Measurements from ENCODE around the gene TRMT13. TPM values are rescaled to one million over a fixed set of nuclear protein-coding genes. Genes with fewer than 3 reads are reported as not detected.

TRMT13 gene
- total RNA-seq, 1 experiment from 2014 or later, result 25.5 TPM

DNA sequence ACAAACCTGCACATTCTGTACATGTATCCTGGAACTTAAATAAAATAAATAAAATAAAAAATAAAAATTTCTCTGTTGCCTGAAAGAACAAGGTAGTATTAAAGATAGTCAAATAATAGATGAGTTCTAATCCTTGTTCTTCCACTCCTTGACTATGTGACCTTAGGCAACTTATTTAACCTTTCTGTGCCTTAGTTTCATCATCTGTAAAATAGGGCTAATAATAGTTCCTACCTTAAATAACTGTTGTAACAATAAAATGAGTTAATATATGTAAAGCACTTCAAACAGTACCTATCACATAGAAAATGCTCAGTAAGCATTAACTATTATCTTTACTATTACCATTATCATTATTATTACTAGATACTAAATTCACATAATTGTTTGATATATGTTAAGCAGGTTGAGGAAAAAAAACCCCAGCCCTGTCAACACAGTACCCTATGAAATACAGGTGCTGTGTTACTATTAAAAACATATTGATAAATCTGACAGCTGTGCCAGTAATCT, 23.4 kb upstream of the TRMT13 start:
- no peaks in the 10 kb centered on the region for H3K4me1 Mint-ChIP-seq (ENCODE audit: insufficient read depth, unreplicated experiment)
- ChIA-PET POLR2A (no interaction called here), CTCF (no interaction called here)
- H3K9me3 Mint-ChIP-seq (ENCODE audit: unreplicated experiment), result no peaks in the 10 kb centered on the region
- no peak overlapping the region for H3K27ac Mint-ChIP-seq (ENCODE audit: low read depth, unreplicated experiment)
- peaks cover 8% of the 10 kb centered on the region for H3K36me3 Mint-ChIP-seq (ENCODE audit: insufficient read depth, unreplicated experiment)
- intact Hi-C loops (cut with micrococcal nuclease), result no loop called here
- DNase-seq (ENCODE audit: unreplicated experiment), result no peak
- TF ChIP-seq, protein P1, sequence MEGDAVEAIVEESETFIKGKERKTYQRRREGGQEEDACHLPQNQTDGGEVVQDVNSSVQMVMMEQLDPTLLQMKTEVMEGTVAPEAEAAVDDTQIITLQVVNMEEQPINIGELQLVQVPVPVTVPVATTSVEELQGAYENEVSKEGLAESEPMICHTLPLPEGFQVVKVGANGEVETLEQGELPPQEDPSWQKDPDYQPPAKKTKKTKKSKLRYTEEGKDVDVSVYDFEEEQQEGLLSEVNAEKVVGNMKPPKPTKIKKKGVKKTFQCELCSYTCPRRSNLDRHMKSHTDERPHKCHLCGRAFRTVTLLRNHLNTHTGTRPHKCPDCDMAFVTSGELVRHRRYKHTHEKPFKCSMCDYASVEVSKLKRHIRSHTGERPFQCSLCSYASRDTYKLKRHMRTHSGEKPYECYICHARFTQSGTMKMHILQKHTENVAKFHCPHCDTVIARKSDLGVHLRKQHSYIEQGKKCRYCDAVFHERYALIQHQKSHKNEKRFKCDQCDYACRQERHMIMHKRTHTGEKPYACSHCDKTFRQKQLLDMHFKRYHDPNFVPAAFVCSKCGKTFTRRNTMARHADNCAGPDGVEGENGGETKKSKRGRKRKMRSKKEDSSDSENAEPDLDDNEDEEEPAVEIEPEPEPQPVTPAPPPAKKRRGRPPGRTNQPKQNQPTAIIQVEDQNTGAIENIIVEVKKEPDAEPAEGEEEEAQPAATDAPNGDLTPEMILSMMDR (IDR thresholded peaks at IDR 0.05; ENCODE audit: unreplicated experiment), result no peak
- H3K4me3 Mint-ChIP-seq (ENCODE audit: unreplicated experiment), result no peak overlapping the region
- no peaks in the 10 kb centered on the region for H3K27me3 Mint-ChIP-seq (ENCODE audit: insufficient read depth, unreplicated experiment)
- BruUV-seq (replicated peaks), result no TSS peak

- Mint-ChIP-seq H3K4me3 (ENCODE audit: unreplicated experiment) (no peak overlapping the region), H3K36me3 (ENCODE audit: insufficient read depth, unreplicated experiment) (peaks cover 7% of the 10 kb centered on the region), H3K4me1 (ENCODE audit: insufficient read depth, unreplicated experiment) (no peaks in the 10 kb centered on the region), H3K9me3 (ENCODE audit: unreplicated experiment) (no peaks in the 10 kb centered on the region), H3K27ac (ENCODE audit: low read depth, unreplicated experiment) (no peak overlapping the region), H3K27me3 (ENCODE audit: insufficient read depth, unreplicated experiment) (no peaks in the 10 kb centered on the region)
- TF ChIP-seq, protein P1 (IDR thresholded peaks at IDR 0.05; ENCODE audit: unreplicated experiment), result no peak
- intact Hi-C loops (cut with micrococcal nuclease), result no loop called here
- CTCF ChIA-PET, result no interaction called here
- no peak for DNase-seq (ENCODE audit: unreplicated experiment)
- POLR2A ChIA-PET, result interaction anchor here (0.6 kb wide), 1 partner anchor 29 kb away, joined by 3 read pairs; no protein-coding TSS in a partner anchor
- BruUV-seq (replicated peaks), result no TSS peak
These were observed 17.4 kb upstream of the TRMT13 start for GRCh38 chr1:100115524-100115923.

DNA sequence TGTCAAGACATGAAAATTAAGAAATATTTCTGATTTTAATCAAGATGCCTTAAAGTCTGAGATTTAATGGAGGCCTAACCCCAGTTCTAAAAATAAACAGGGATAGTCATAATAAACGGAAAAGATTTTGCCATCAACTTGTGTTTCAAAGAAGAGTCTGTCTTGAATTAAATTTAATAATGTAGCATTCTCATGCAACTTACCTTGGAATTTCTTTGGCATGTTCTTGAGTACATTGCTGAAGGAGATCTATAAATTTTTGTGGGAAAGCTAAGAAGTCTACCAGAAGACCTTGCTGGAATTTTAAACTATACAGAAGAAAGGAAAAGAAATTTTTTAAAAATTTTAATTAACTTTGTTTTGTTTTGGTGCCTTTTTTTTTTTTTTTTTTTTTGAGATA, 10.8 kb upstream of the TRMT13 start:
- ChIA-PET POLR2A (no interaction called here), CTCF (no interaction called here)
- H3K27me3 Mint-ChIP-seq (ENCODE audit: insufficient read depth, unreplicated experiment), result no peaks in the 10 kb centered on the region
- intact Hi-C loops (cut with micrococcal nuclease), result no loop called here
- H3K36me3 Mint-ChIP-seq (ENCODE audit: insufficient read depth, unreplicated experiment), result peaks cover 7% of the 10 kb centered on the region
- no peak overlapping the region for H3K4me3 Mint-ChIP-seq (ENCODE audit: unreplicated experiment)
- no peak for DNase-seq (ENCODE audit: unreplicated experiment)
- H3K9me3 Mint-ChIP-seq (ENCODE audit: unreplicated experiment), result no peaks in the 10 kb centered on the region
- no peaks in the 10 kb centered on the region for H3K4me1 Mint-ChIP-seq (ENCODE audit: insufficient read depth, unreplicated experiment)
- BruUV-seq (replicated peaks), result no TSS peak
- H3K27ac Mint-ChIP-seq (ENCODE audit: low read depth, unreplicated experiment), result no peak overlapping the region
- TF ChIP-seq, protein P1 (IDR thresholded peaks at IDR 0.05; ENCODE audit: unreplicated experiment), result no peak

- H3K4me3 Mint-ChIP-seq (ENCODE audit: unreplicated experiment), result no peak overlapping the region
These were observed 5.7 kb upstream of the TRMT13 start for GRCh38 chr1:100127226-100127625.

More at GRCh38 chr1:100127226-100127625, 5.7 kb upstream of the TRMT13 start:
- H3K36me3 Mint-ChIP-seq (ENCODE audit: insufficient read depth, unreplicated experiment), result no peaks in the 10 kb centered on the region
- H3K4me1 Mint-ChIP-seq (ENCODE audit: insufficient read depth, unreplicated experiment), result peaks cover 9% of the 10 kb centered on the region
- H3K27ac Mint-ChIP-seq (ENCODE audit: low read depth, unreplicated experiment), result no peak overlapping the region
- POLR2A ChIA-PET, result no interaction called here
- intact Hi-C loops (cut with micrococcal nuclease), result no loop called here
- DNase-seq (ENCODE audit: unreplicated experiment), result no peak
- CTCF ChIA-PET, result no interaction called here
- TF ChIP-seq, protein P1 (IDR thresholded peaks at IDR 0.05; ENCODE audit: unreplicated experiment), result no peak
- no TSS peak for BruUV-seq (replicated peaks)
- no peaks in the 10 kb centered on the region for H3K9me3 Mint-ChIP-seq (ENCODE audit: unreplicated experiment)
- no peaks in the 10 kb centered on the region for H3K27me3 Mint-ChIP-seq (ENCODE audit: insufficient read depth, unreplicated experiment)

Data from MCF 10A (cell line).